GF-D8 (cell line): ENCODE results near the gene SLA2.
"Not testable (repeated sequence)": the region's sequence is repeated elsewhere in the genome, so short reads cannot be mapped to it uniquely, and the experiment has no call there.

Source experiments
- DNase-seq: peaks from one replicate; lab custom pipeline; 2025; lab: John Stamatoyannopoulos, UW

Gene SLA2

GRCh38 chr20:36573798-36574365 lies 72.1 kb downstream of the SLA2 start:
- DNase-seq, result no peak

- DNase-seq, result peak; percentile 78
These were observed 72.7 kb downstream of the SLA2 start, which contains the start of gene TGIF2 for GRCh38 chr20:36573103-36573797. Gene TGIF2 (plus strand): TSS chr20:36573597. CDS start chr20:36578775, 5,178 bp downstream.

DNA sequence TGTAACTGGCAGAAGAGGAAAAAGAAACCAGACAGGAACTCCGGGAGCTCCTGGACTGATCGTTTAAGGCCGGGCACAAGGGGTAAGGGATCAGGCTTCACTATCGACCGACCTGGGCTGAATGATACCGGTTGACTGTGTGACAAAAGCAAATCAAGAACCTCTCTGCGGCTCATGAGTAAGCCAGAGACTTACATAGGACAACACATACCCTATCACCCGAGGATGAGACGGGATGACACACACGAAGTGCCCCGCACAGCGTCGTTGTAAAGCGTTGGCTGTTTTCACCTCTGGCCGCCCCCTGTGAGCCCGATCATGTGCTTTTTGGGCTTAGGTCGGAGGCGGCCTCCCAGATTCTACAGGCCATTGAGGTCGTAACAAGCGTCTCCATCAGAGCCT lies 73.3 kb downstream of the SLA2 start:
- DNase-seq, result no peak

- no peak for DNase-seq
These were observed 74.2 kb downstream of the SLA2 start for GRCh38 chr20:36571564-36572504.

GRCh38 chr20:36569847-36570429 lies 76.1 kb downstream of the SLA2 start:
- no peak for DNase-seq

- DNase-seq, result no peak
These were observed 80.5 kb downstream of the SLA2 start for GRCh38 chr20:36565520-36565919.

DNA sequence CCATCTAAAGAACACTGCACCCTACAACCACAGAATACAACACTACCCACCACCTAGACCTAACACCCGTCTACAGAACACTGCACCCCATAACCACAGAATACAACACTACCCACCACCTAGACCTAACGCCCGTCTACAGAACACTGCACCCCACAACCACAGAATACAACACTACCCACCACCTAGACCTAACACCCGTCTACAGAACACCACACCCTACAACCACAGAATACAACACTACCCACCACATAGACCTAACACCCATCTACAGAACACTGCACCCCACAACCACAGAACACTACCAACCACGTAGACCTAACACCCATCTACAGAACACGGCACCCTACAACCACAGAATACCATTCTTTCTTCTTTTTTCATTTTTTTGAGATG lies 81.3 kb downstream of the SLA2 start:
- DNase-seq, result not testable (repeated sequence)

- DNase-seq, result not testable (repeated sequence)
These were observed 81.8 kb downstream of the SLA2 start for GRCh38 chr20:36564078-36564725.

- no peak for DNase-seq
These were observed 82.6 kb downstream of the SLA2 start for GRCh38 chr20:36563374-36563773.

- DNase-seq, result no peak
These were observed 83.3 kb downstream of the SLA2 start for GRCh38 chr20:36562724-36563123.
